Fibroblast of the aortic adventitia (primary cell): ENCODE results near the gene ITCH. TPM values are rescaled to one million over a fixed set of nuclear protein-coding genes. Genes with fewer than 3 reads are reported as not detected.

ENCODE experiments used
- DNase-seq: peaks from one replicate; pipeline ENCODE4 v3.0.0-alpha.2; 2010; ENCODE audit warnings: low read depth
- H3K4me3 ChIP-seq: 2 replicates; pipeline ENCODE4 v1.5.1; 2011; ENCODE audit warnings: low read depth, mild to moderate bottlenecking, control low read depth, low read length, moderate library complexity
- CTCF ChIP-seq: IDR thresholded peaks from 2 replicates; pipeline ENCODE4 v1.5.1; 2011; ENCODE audit warnings: mild to moderate bottlenecking, low read length, control low read depth, inconsistent platforms; ENCODE audit not compliant: insufficient read depth
- total RNA-seq: library from RNA; depleted of rRNA; stranded (reverse); fragments of >200 nt; gene quantifications from 2 replicates; pipeline ENCODE4 v1.2.3, GENCODE V29; 2012; ENCODE audit warnings: low replicate concordance

Gene ITCH
- total RNA-seq, 1 donor, result 70.7 TPM

- no peak for TF ChIP-seq CTCF
- H3K4me3 ChIP-seq, result no peak overlapping the region
- DNase-seq, result no peak
These were observed 85.4 kb downstream of the ITCH start for GRCh38 chr20:34448517-34448916.

GRCh38 chr20:34449674-34450592 lies 86.9 kb downstream of the ITCH start:
- no peak overlapping the region for H3K4me3 ChIP-seq
- no peak for TF ChIP-seq CTCF
- no peak for DNase-seq

GRCh38 chr20:34452281-34452982 lies 89.4 kb downstream of the ITCH start:
- no peak for TF ChIP-seq CTCF
- no peak overlapping the region for H3K4me3 ChIP-seq
- DNase-seq, result peak; percentile 47

GRCh38 chr20:34458631-34459030 lies 95.6 kb downstream of the ITCH start:
- DNase-seq, result no peak
- no peak overlapping the region for H3K4me3 ChIP-seq
- TF ChIP-seq CTCF, result no peak

- TF ChIP-seq CTCF, result no peak
- no peak overlapping the region for H3K4me3 ChIP-seq
- no peak for DNase-seq
These were observed 96.3 kb downstream of the ITCH start for GRCh38 chr20:34459209-34459897.

- TF ChIP-seq CTCF, result no peak
- H3K4me3 ChIP-seq, result no peak overlapping the region
- DNase-seq, result no peak
These were observed 98.7 kb downstream of the ITCH start for GRCh38 chr20:34461779-34462087.
